ENCODE data around the gene PAEP.
A peak's percentile ranks its signal among the peaks of the same experiment; 100 is the strongest.

PAEP gene

GRCh38 chr9:135551031-135551430, 10.5 kb upstream of the PAEP start:
- no peak for DNase-seq (ENCODE audit: low spot score)

GRCh38 chr9:135551456-135551855, 10.1 kb upstream of the PAEP start:
- DNase-seq (ENCODE audit: low spot score): no peak

GRCh38 chr9:135552021-135552697, 9.4 kb upstream of the PAEP start:
- no peak for DNase-seq (ENCODE audit: low spot score)

- no peak for DNase-seq (ENCODE audit: low spot score)
Observed at GRCh38 chr9:135552698-135553171, 8.8 kb upstream of the PAEP start.

DNA sequence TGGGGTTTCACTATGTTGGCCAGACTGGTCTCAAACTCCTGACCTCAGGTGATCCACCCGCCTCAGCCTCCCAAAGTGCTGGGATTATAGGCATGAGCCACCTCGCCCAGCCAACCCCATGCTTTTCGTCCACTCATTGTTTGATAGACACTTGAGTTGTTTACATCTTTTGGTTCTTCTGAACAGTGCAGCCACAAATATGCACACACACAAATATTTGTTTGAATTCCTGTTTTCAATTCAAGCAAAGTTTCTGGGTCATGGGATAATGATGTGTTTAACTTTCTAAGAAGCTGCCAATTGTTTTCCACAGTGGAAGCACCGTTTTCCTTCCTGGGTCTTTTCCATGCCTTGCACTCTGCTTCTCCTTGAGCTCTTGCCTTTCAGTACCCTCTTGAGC, 6.8 kb upstream of the PAEP start:
- DNase-seq (ENCODE audit: low spot score): no peak

DNA sequence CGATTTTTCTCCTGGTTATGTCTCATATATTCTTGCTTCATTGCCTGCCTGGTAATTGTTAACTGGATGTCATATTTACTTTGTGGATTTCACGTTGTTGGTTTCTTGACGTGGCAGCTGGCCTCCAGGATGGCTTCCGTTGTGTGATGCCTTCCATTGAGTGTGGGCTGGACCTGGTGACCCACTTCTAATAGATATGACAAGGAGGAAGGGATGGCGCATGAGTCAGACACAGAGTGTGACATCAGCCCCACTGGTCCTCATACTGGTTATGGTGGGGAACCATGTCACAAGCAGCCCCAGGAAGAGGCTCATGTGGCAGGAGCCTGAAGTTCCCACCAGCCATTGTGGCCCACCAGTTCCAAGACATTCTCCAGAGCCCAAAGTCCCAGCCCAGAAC, 6.4 kb upstream of the PAEP start:
- no peak for DNase-seq (ENCODE audit: low spot score)

GRCh38 chr9:135555910-135556309, 5.6 kb upstream of the PAEP start:
- DNase-seq (ENCODE audit: low spot score): no peak

DNA sequence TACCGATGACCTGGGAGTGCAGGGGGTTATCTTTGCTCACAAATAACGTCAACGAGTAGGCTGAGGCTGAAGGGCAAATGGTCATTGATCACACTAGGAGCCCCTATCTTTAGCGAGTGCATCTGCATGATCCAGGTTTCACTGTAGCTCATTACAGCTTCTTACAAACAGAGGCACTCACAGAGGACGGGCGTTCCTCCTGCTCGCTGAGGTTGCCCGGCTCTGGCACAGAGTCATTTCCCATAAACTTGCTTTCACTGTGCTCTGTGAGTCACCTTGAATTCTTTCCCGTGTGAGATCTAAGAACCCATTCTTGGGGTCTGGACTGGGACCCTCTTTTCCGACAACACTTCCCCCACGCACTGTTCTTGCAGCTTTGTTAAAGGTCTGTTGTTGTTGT, 1.9 kb upstream of the PAEP start:
- no peak for DNase-seq (ENCODE audit: low spot score)

DNA sequence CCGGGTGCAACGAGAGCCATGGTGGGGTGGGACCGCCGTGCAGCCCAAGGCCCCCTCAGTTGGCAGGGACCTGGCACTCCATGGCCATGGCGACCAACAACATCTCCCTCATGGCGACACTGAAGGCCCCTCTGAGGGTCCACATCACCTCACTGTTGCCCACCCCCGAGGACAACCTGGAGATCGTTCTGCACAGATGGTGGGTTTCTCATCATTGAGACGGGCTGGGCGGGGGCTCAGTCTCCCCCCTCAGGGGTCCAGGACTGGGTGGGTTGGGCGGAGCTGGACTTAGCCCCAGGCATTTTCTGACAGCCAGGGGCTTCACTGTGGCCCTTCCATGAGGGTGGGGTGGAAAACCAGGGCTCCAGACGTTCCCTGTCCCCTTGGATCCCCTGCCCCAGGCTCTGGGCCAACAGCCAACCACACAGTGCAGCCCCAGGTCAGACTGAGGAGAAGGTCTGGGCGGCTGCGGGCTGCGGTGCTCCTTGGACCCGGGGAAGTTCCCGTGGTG, 734 bp downstream of the PAEP start:
- no peak for DNase-seq (ENCODE audit: low spot score)

GRCh38 chr9:135563039-135563476, 1.5 kb downstream of the PAEP start:
- DNase-seq (ENCODE audit: low spot score): no peak

GRCh38 chr9:135563858-135564257, 2.3 kb downstream of the PAEP start:
- DNase-seq (ENCODE audit: low spot score): no peak

GRCh38 chr9:135565141-135565628, 3.6 kb downstream of the PAEP start:
- DNase-seq (ENCODE audit: low spot score): peak; percentile 13

DNA sequence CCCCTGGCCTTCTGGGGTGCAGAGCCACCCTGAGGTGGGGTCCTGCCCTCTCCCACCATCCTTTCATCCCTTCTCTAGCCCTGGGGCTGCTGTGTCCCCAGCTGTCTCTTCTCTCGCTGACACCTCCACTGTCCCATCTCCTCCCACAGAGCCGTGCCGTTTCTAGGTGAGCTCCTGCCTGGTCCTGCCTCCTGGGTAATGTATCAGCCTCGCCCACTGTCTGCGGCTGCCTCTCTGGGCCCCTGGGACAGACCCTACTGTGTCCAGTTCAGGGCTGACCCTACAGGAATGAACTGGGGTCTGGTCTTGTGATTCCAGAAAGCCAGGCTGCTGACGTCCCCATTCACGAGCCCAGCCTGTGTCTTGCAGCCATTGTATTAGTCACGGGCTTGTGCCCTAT, 4.1 kb downstream of the PAEP start:
- no peak for DNase-seq (ENCODE audit: low spot score)

DNA sequence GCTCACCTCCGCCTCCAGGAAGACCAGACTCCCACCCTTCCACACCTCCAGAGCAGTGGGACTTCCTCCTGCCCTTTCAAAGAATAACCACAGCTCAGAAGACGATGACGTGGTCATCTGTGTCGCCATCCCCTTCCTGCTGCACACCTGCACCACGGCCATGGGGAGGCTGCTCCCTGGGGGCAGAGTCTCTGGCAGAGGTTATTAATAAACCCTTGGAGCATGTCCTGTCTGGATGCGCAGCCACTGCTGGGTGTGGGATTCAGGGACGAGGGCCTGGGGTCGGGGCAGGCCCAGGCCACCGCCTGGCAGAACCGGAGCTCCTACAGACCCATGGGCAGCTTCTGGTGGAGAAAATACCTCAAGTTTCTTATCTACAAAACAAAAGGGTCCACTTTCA, 5.0 kb downstream of the PAEP start:
- DNase-seq (ENCODE audit: low spot score): no peak

DNA sequence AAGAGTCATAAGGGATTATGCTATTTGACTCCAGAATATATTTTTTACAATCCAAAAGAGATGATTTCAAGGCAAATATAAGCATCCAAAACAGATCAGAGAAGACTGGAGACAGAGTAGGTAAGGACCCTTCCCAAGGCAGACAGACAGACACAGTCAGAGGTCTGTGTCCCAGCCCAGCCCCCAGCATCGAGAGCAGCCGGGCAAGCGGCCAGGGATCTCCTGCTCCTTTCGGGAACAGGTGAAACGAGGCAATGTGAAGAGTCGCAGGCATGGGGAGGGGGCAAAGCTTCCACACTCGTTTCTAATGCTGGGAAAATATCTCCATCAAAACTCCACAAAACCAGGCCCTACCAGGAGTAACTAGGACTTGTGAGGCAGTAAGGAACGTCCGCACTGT, 5.8 kb downstream of the PAEP start:
- no peak for DNase-seq (ENCODE audit: low spot score)

DNA sequence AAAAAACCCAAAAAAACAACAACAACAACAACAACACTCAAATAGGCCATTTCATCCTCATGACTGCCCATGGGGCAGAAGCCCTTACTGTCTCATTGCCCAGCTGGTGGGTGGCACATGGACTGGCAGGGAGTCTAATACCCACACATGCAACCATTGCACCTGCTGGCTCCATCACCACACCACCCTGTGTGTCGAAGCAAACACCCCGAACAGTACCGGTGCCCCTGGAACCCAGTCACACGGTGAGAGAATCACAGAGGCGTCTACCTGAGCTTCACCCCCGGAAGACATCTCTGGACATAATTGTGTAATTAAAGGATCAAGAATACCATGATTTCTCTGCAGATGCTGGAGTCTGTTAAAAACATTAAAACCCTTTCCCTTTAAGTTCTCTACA, 6.5 kb downstream of the PAEP start:
- no peak for DNase-seq (ENCODE audit: low spot score)

- DNase-seq (ENCODE audit: low spot score): no peak
Observed at GRCh38 chr9:135570456-135570855, 8.9 kb downstream of the PAEP start.

DNA sequence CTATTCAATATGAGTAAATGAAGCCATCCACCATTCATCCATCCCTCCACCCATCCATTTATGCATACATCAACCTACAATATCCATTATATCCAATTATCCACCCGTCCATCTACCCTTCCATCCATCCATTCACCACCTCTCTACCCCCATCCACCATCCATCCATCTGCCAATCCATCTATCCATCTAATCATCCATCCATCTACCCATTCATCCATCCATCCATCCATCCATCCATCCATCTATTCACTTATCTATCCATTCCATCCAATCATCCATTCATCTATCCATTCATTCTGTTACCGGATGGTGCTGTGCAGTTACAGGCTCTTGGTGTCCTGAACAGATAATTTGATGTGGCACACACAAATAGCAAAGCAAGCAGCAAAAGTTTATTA, 10.7 kb downstream of the PAEP start:
- no peak for DNase-seq (ENCODE audit: low spot score)

DNA sequence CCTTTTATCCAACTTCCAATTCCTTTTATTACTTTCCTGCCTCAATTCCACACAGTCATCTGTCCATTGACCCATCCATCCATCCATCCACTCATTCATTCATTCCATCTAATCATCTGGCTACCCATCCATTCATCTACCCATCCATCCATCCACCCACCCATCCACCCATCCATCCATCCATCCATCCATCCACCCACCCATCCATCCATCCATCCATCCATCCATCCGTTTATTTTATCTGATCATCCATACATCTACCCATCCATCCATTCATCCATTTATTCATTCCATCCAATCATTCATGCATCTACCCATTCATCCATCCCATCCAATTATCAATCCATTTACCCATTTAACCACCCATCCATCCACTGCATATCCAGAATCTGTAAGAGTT, 11.6 kb downstream of the PAEP start:
- DNase-seq (ENCODE audit: low spot score): no peak

DNA sequence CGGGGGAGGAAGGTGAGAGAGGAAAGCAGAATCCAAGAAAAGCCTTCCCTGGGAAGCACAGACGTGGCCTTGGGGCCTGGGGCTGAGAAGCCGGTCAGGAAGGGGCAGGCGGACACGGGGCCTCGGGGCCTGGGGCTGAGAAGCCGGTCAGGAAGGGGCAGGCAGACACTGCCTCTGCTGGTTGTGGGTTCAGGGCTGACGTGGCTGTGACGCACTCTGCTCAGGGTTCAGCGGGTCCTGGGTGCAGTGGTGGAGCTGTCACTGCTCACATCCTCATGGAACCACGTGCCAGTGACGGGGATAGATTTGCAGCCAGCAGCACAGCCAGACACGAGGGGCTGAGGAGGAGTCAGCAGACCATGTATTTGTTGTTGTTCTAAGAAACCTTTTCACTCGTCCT, 12.8 kb downstream of the PAEP start:
- DNase-seq (ENCODE audit: low spot score): no peak

DNA sequence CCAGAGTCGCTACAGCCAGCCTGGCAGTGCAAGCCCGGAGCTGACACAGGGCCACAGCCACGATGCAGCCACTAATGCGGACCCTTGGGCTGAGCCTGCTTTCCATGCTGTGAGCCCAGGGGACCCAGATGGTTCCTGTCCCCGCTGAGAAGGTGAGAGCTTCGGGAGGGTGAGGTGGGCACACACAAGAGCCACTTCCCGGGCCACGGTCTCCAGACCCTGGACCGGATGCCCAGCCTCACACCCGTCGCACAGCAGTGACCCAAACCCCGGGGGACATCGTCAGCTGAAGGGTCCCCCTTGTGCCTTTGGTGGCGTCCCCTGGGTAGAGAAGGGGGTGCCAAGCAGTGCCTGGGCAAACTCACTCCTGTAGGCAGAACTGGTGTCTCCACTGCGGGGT, 13.4 kb downstream of the PAEP start:
- DNase-seq (ENCODE audit: low spot score): no peak

DNA sequence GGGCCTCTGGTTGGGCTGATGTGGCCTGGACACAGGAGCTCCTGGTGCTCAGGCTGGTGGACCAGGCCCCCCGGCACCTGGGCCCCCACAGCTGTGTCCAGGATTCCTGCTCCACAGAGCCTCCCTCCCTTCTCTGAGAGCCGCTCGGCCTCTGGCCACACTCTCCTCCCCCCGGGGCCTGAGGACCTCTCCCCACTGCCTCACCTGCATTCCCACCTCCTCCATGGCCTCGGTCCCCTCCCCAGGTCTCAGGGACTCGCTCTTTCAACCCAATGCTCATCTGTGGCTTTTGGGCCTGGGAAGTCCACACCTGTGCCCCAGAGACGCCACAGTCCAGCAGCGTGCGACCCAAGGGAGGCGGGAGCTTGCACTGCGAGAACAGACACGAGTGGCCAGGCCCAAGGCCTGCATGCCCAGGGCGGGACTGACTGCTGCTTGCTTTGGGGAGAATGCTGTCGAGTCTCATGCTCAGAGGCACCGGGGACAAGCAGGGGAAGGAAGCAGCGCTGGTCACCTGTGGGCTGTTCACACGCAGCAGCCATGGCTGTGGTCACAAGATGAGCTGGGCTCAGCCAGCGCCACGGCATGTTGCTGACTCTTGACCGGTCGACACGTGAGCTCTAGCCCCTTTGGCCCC, 14.6 kb downstream of the PAEP start:
- DNase-seq (ENCODE audit: low spot score): no peak

- DNase-seq (ENCODE audit: low spot score): no peak
Observed at GRCh38 chr9:135577256-135577655, 15.7 kb downstream of the PAEP start.

DNA sequence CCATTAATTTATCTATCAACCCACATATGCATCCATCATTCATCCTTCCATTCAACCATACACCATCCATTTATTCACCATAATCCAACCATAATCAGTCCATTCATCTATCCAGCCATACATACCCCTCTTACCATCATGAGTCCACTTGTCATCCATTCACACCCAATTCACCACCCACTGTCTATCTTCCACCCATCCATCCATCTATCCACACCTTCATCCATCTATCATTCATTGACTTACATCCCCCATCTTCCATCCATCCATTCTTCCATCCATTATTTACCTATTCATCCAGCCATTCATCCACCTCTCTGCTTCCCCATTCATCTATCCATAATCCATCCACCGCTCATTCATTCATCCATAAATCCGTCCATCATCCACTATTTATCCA, 17.8 kb downstream of the PAEP start:
- DNase-seq (ENCODE audit: low spot score): no peak
